H9 (cell line): Measurements from ENCODE around the gene ITSN1. TPM values are rescaled to one million over a fixed set of nuclear protein-coding genes. Genes with fewer than 3 reads are reported as not detected.

ENCODE experiments used
- DNase-seq: peaks from one replicate; pipeline ENCODE4 v3.0.0-alpha.2; 2017
- H2AFZ ChIP-seq: one replicate; pipeline ENCODE4 v1.6.1; 2013; ENCODE audit warnings: mild to moderate bottlenecking, low read length, control low read depth, moderate library complexity
- H2AK5ac ChIP-seq: 2 replicates; pipeline ENCODE4 v1.6.1; 2013; ENCODE audit warnings: low read length, control low read depth, mixed read lengths; ENCODE audit not compliant: insufficient read length
- H2BK120ac ChIP-seq: one replicate; pipeline ENCODE4 v1.6.1; 2013; ENCODE audit warnings: low read depth, mild to moderate bottlenecking, low read length, control low read depth, inconsistent platforms; ENCODE audit not compliant: poor library complexity, severe bottlenecking
- H2BK12ac ChIP-seq: 2 replicates; pipeline ENCODE4 v1.6.1; 2013; ENCODE audit warnings: low read length, control low read depth, mixed read lengths, low read depth; ENCODE audit not compliant: insufficient read length
- H2BK15ac ChIP-seq: 2 replicates; pipeline ENCODE4 v1.6.1; 2013; ENCODE audit warnings: low read depth, low read length, control low read depth
- H2BK20ac ChIP-seq: one replicate; pipeline ENCODE4 v1.6.1; 2013; ENCODE audit warnings: low read depth, mild to moderate bottlenecking, low read length, control low read depth, inconsistent platforms; ENCODE audit not compliant: poor library complexity, severe bottlenecking
- H2BK5ac ChIP-seq: 2 replicates; pipeline ENCODE4 v1.6.1; 2013; ENCODE audit warnings: low read length, control low read depth, mixed read lengths; ENCODE audit not compliant: insufficient read length
- H3K14ac ChIP-seq: 2 replicates; pipeline ENCODE4 v1.6.1; 2013; ENCODE audit warnings: low read length, control low read depth; ENCODE audit not compliant: insufficient read depth
- H3K18ac ChIP-seq: 2 replicates; pipeline ENCODE4 v1.6.1; 2013; ENCODE audit warnings: low read depth, mild to moderate bottlenecking, mixed read lengths, low read length, control low read depth; ENCODE audit not compliant: insufficient read length
- H3K23ac ChIP-seq: 2 replicates; pipeline ENCODE4 v1.6.1; 2013; ENCODE audit warnings: low read length, control low read depth, mixed read lengths, low read depth; ENCODE audit not compliant: insufficient read length
- H3K23me2 ChIP-seq: 2 replicates; pipeline ENCODE4 v1.6.1; 2013; ENCODE audit warnings: low read depth, mild to moderate bottlenecking, mixed read lengths, low read length, control low read depth; ENCODE audit not compliant: insufficient read length, poor library complexity, severe bottlenecking
- H3K27ac ChIP-seq: 2 replicates; pipeline ENCODE4 v1.5.1; 2013; ENCODE audit warnings: low read length, control low read depth, mixed read lengths, low read depth; ENCODE audit not compliant: insufficient read length
- H3K27me3 ChIP-seq: 2 replicates; pipeline ENCODE4 v1.6.1; 2013; ENCODE audit warnings: low read length, control low read depth, inconsistent platforms; ENCODE audit not compliant: insufficient read depth
- H3K4ac ChIP-seq: 2 replicates; pipeline ENCODE4 v1.6.1; 2013; ENCODE audit warnings: low read depth, mild to moderate bottlenecking, control low read depth, inconsistent platforms, low read length, moderate library complexity
- H3K4me1 ChIP-seq: 2 replicates; pipeline ENCODE4 v1.6.1; 2013; ENCODE audit warnings: low read length, control low read depth, inconsistent platforms; ENCODE audit not compliant: insufficient read depth
- H3K4me2 ChIP-seq: 2 replicates; pipeline ENCODE4 v1.6.1; 2013; ENCODE audit warnings: low read length, control low read depth, mixed read lengths; ENCODE audit not compliant: insufficient read length, insufficient read depth
- H3K56ac ChIP-seq: 2 replicates; pipeline ENCODE4 v1.6.1; 2013; ENCODE audit warnings: low read depth, mild to moderate bottlenecking, mixed read lengths, low read length, control low read depth; ENCODE audit not compliant: insufficient read length
- H3K79me1 ChIP-seq: 2 replicates; pipeline ENCODE4 v1.6.1; 2013; ENCODE audit warnings: low read depth, mild to moderate bottlenecking, moderate library complexity, low read length, control low read depth, inconsistent platforms; ENCODE audit not compliant: insufficient read depth, poor library complexity, severe bottlenecking
- H3K79me2 ChIP-seq: 2 replicates; pipeline ENCODE4 v1.6.1; 2013; ENCODE audit warnings: low read length, control low read depth, inconsistent platforms; ENCODE audit not compliant: insufficient read depth
- H3K9ac ChIP-seq: 2 replicates; pipeline ENCODE4 v1.6.1; 2013; ENCODE audit warnings: low read length, control low read depth, mixed read lengths; ENCODE audit not compliant: insufficient read length; ENCODE audit errors: extremely low read depth
- H3K9me3 ChIP-seq: one replicate; pipeline ENCODE4 v1.6.1; 2013; ENCODE audit warnings: low read depth, low read length, inconsistent platforms; ENCODE audit not compliant: control insufficient read depth
- H3T11ph ChIP-seq: one replicate; pipeline ENCODE4 v1.6.1; 2013; ENCODE audit warnings: mild to moderate bottlenecking, low read length, control low read depth, inconsistent platforms
- H4K20me1 ChIP-seq: one replicate; pipeline ENCODE4 v1.6.1; 2013; ENCODE audit not compliant: control insufficient read depth, insufficient read length, insufficient read depth
- H4K5ac ChIP-seq: 2 replicates; pipeline ENCODE4 v1.6.1; 2013; ENCODE audit warnings: low read depth, mild to moderate bottlenecking, mixed read lengths, low read length, control low read depth; ENCODE audit not compliant: insufficient read length
- H4K8ac ChIP-seq: replicated peaks from 2 replicates; pipeline ENCODE4 v1.6.1; 2013; ENCODE audit warnings: low read length, control low read depth, mixed read lengths, low read depth; ENCODE audit not compliant: insufficient read length
- H4K91ac ChIP-seq: 2 replicates; pipeline ENCODE4 v1.6.1; 2013; ENCODE audit warnings: low read depth, mild to moderate bottlenecking, moderate library complexity, mixed read lengths, low read length, control low read depth; ENCODE audit not compliant: insufficient read length
- H3K27ac Mint-ChIP-seq, 3 experiments: 2 replicates in 2 of 3; 3 replicates in 1 of 3; pipeline ENCODE4 v1.8.0; 2020 to 2021; ENCODE audit warnings: mixed read lengths in 3 of 3, mild to moderate bottlenecking in 1 of 3, moderate library complexity in 1 of 3
- H3K27me3 Mint-ChIP-seq: 2 replicates; pipeline ENCODE4 v1.8.0; 2021; ENCODE audit warnings: low read depth, mild to moderate bottlenecking, moderate library complexity, mixed read lengths
- H3K36me3 Mint-ChIP-seq, 3 experiments: 2 replicates in 2 of 3; 3 replicates in 1 of 3; pipeline ENCODE4 v1.8.0; 2020 to 2021; ENCODE audit warnings: low read depth in 3 of 3, mixed read lengths in 3 of 3; ENCODE audit not compliant: insufficient read depth in 1 of 3
- H3K4me1 Mint-ChIP-seq, 2 experiments: 2 replicates each; pipeline ENCODE4 v1.8.0; 2020; ENCODE audit warnings: mixed read lengths in 2 of 2
- H3K4me3 Mint-ChIP-seq, 2 experiments: 2 replicates in 1 of 2; 3 replicates in 1 of 2; pipeline ENCODE4 v1.8.0; 2020 to 2021; ENCODE audit warnings: mild to moderate bottlenecking in 2 of 2, mixed read lengths in 2 of 2, moderate library complexity in 1 of 2
- H3K9me3 Mint-ChIP-seq, 2 experiments: 2 replicates in 1 of 2; 3 replicates in 1 of 2; pipeline ENCODE4 v1.8.0; 2020; ENCODE audit warnings: mild to moderate bottlenecking in 2 of 2, mixed read lengths in 2 of 2, moderate library complexity in 1 of 2
- WGBS: extraction: QIAGEN DNeasy Blood & Tissue Kit; methylation state at CpG from one replicate; pipeline ENCODE4 v1.1.7; 2013; ENCODE audit warnings: missing lambda C conversion rate, low lambda C conversion rate, mixed read lengths; ENCODE audit not compliant: insufficient read length; ENCODE audit errors: extremely low coverage; 5-methylcytosine and 5-hydroxymethylcytosine counted together
- total RNA-seq: library from RNA; stranded (reverse); gene quantifications from 2 replicates; pipeline ENCODE4 v1.2.1, GENCODE V29; 2021
- TF ChIP-seq, protein P1 (sequence below): fragments of 200-600 bp; sonication (generic); conservative IDR thresholded peaks from 3 replicates; pipeline ENCODE4 v1.8.0; 2021; ENCODE audit warnings: antibody characterized with exemption, mild to moderate bottlenecking

Gene ITSN1
- total RNA-seq, 1 experiment from 2014 or later, result 94.2 TPM

DNA sequence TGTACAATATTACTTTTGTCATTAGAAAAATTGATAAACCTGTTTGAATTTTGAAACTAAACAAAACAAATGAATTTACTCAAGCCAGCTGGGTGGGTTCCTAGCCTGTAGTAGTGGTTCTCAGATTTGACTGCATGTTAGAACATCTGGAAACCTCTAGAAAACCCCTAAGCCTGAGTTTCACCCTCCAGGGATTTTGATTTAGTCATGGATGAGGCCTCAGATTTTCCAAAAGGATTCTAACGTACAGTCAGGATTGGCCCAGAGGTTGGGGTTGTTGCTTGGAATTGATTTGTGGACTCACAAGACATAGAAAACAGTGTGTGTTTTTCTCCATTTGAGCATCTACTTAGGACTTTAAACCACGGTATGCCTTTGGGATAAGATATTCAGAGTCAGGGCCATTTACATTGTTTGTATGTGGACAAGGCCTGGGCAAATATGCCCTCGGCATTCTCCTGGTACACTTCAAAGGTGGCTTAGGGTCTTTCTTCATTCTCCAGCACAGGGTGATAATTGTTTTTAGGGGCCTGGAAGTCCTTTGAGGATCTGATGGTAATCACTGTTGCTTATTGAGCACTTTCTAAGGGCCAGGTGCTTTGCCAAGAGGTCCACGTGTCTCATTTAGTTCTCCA, 230.7 kb downstream of the ITSN1 start:
- Mint-ChIP-seq H3K9me3 (peaks cover 0 to 7% of the 10 kb centered on the region in 2 experiments; a peak in 2 of 5 replicates), H3K27me3 (no peaks in the 10 kb centered on the region), H3K4me1 (no peaks in the 10 kb centered on the region), H3K36me3 (peaks cover 0 to 6% (median 0%) of the 10 kb centered on the region in 3 experiments; a peak in 4 of 7 replicates), H3K27ac (no peak overlapping the region), H3K4me3 (no peak overlapping the region)
- H2BK5ac ChIP-seq, result no peak overlapping the region
- no peak overlapping the region for H2BK12ac ChIP-seq
- TF ChIP-seq, protein P1, sequence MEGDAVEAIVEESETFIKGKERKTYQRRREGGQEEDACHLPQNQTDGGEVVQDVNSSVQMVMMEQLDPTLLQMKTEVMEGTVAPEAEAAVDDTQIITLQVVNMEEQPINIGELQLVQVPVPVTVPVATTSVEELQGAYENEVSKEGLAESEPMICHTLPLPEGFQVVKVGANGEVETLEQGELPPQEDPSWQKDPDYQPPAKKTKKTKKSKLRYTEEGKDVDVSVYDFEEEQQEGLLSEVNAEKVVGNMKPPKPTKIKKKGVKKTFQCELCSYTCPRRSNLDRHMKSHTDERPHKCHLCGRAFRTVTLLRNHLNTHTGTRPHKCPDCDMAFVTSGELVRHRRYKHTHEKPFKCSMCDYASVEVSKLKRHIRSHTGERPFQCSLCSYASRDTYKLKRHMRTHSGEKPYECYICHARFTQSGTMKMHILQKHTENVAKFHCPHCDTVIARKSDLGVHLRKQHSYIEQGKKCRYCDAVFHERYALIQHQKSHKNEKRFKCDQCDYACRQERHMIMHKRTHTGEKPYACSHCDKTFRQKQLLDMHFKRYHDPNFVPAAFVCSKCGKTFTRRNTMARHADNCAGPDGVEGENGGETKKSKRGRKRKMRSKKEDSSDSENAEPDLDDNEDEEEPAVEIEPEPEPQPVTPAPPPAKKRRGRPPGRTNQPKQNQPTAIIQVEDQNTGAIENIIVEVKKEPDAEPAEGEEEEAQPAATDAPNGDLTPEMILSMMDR, result no peak
- no peaks in the 10 kb centered on the region for H3K27me3 ChIP-seq
- H3T11ph ChIP-seq, result no peak overlapping the region
- H4K5ac ChIP-seq, result no peak overlapping the region
- no peaks in the 10 kb centered on the region for H3K4me1 ChIP-seq
- H3K9ac ChIP-seq, result no peak overlapping the region
- no peak for DNase-seq
- no peaks in the 10 kb centered on the region for H3K9me3 ChIP-seq
- no peak overlapping the region for H2BK120ac ChIP-seq
- H4K8ac ChIP-seq, result no peak overlapping the region
- no peak overlapping the region for H3K56ac ChIP-seq
- no CpG with 5 or more reads among the region's 4 CpGs for WGBS
- no peak overlapping the region for H3K27ac ChIP-seq
- H4K20me1 ChIP-seq, result no peaks in the 10 kb centered on the region
- H3K23me2 ChIP-seq, result no peaks in the 10 kb centered on the region
- no peak overlapping the region for H2AK5ac ChIP-seq
- no peak overlapping the region for H3K18ac ChIP-seq
- no peaks in the 10 kb centered on the region for H3K79me1 ChIP-seq
- no peak overlapping the region for H2BK15ac ChIP-seq
- H2BK20ac ChIP-seq, result no peak overlapping the region
- no peak overlapping the region for H4K91ac ChIP-seq
- no peak overlapping the region for H3K4me2 ChIP-seq
- H2AFZ ChIP-seq, result no peak overlapping the region
- no peaks in the 10 kb centered on the region for H3K79me2 ChIP-seq
- no peak overlapping the region for H3K4ac ChIP-seq
- H3K14ac ChIP-seq, result no peak overlapping the region
- H3K23ac ChIP-seq, result no peak overlapping the region
